Measurements from ENCODE around the gene ZDHHC1.

Gene ZDHHC1

GRCh38 chr16:67425061-67425460 is 8.8 kb upstream of the ZDHHC1 start:
- DNase-seq (ENCODE audit: low spot score), result no peak
- WGBS, 2 donors (ENCODE audit: extremely low coverage in 2 of 2, insufficient read length in 2 of 2, insufficient replicate concordance in 1 of 2), result no CpG with 5 or more reads among the region's 6 CpGs

GRCh38 chr16:67424261-67424615 is 8.0 kb upstream of the ZDHHC1 start:
- Histone ChIP-seq H3K4me3 (ENCODE audit: low read length in 2 of 2) (no peak overlapping the region), H2AFZ (ENCODE audit: low read length) (peak overlapping the region; percentile 73), H2AK5ac (ENCODE audit: low read depth, low read length) (no peak overlapping the region), H3K36me3 (replicated peaks in 1 of 2; ENCODE audit: control insufficient read depth in 2 of 2, insufficient read depth in 2 of 2, low read length in 2 of 2) (no peaks in the 10 kb centered on the region), H4K91ac (ENCODE audit: low read depth, low read length, poor library complexity) (no peak overlapping the region), H3K27me3 (ENCODE audit: control insufficient read depth in 3 of 3, insufficient read depth in 3 of 3, low read depth in 1 of 3, low read length in 3 of 3) (peaks cover 0 to 14% (median 11%) of the 10 kb centered on the region in 3 experiments), H3K23ac (ENCODE audit: low read depth, low read length, poor library complexity) (no peak overlapping the region), H3K9me3 (replicated peaks in 1 of 2; ENCODE audit: control insufficient read depth in 2 of 2, insufficient read depth in 1 of 2, low read depth in 1 of 2, low read length in 2 of 2) (no peaks in the 10 kb centered on the region), H3K4me1 (ENCODE audit: control insufficient read depth in 2 of 2, insufficient read depth in 1 of 2, low read depth in 1 of 2, low read length in 2 of 2) (peaks cover 16 to 19% of the 10 kb centered on the region in 2 donors), H3K4me2 (ENCODE audit: insufficient read depth, low read length, poor library complexity, severe bottlenecking) (no peak overlapping the region), H3K18ac (ENCODE audit: low read length) (peak overlapping the region; percentile 32), H2BK120ac (ENCODE audit: low read depth, low read length) (no peak overlapping the region), H3K4ac (ENCODE audit: low read length) (no peak overlapping the region), H3K14ac (ENCODE audit: low read length) (no peak overlapping the region), H3K27ac (replicated peaks; ENCODE audit: low read length) (no peak overlapping the region), H3K79me1 (ENCODE audit: low read depth, low read length) (no peaks in the 10 kb centered on the region), H3K9ac (ENCODE audit: low read depth, low read length, poor library complexity) (no peak overlapping the region), H2BK15ac (ENCODE audit: low read length) (peak overlapping the region; percentile 46), H4K8ac (ENCODE audit: low read depth, low read length) (no peak overlapping the region), H2BK5ac (ENCODE audit: low read length) (no peak overlapping the region), H2BK12ac (ENCODE audit: low read length) (no peak overlapping the region)
- WGBS, 2 donors (ENCODE audit: extremely low coverage in 2 of 2, insufficient read length in 2 of 2, insufficient replicate concordance in 1 of 2), result no CpG with 5 or more reads among the region's 5 CpGs
- DNase-seq (ENCODE audit: low spot score), result no peak

More at GRCh38 chr16:67425061-67425460, 8.8 kb upstream of the ZDHHC1 start:
- no peak overlapping the region for H3K9ac ChIP-seq (ENCODE audit: low read depth, low read length, poor library complexity)
- peak overlapping the region; percentile 73 for H2AFZ ChIP-seq (ENCODE audit: low read length)
- H3K14ac ChIP-seq (ENCODE audit: low read length), result no peak overlapping the region
- no peak overlapping the region for H2BK12ac ChIP-seq (ENCODE audit: low read length)
- no peak overlapping the region for H3K4me3 ChIP-seq (ENCODE audit: low read length in 2 of 2)
- H3K4me2 ChIP-seq (ENCODE audit: insufficient read depth, low read length, poor library complexity, severe bottlenecking), result no peak overlapping the region
- H3K18ac ChIP-seq (ENCODE audit: low read length), result no peak overlapping the region
- no peak overlapping the region for H2AK5ac ChIP-seq (ENCODE audit: low read depth, low read length)
- no peak overlapping the region for H3K4ac ChIP-seq (ENCODE audit: low read length)
- H3K23ac ChIP-seq (ENCODE audit: low read depth, low read length, poor library complexity), result no peak overlapping the region
- H2BK120ac ChIP-seq (ENCODE audit: low read depth, low read length), result no peak overlapping the region
- no peak overlapping the region for H2BK5ac ChIP-seq (ENCODE audit: low read length)
- no peaks in the 10 kb centered on the region for H3K36me3 ChIP-seq (replicated peaks in 1 of 2; ENCODE audit: control insufficient read depth in 2 of 2, insufficient read depth in 2 of 2, low read length in 2 of 2)
- no peaks in the 10 kb centered on the region for H3K79me1 ChIP-seq (ENCODE audit: low read depth, low read length)
- H3K27me3 ChIP-seq (ENCODE audit: control insufficient read depth in 3 of 3, insufficient read depth in 3 of 3, low read depth in 1 of 3, low read length in 3 of 3), result peaks cover 3 to 22% (median 19%) of the 10 kb centered on the region in 3 experiments
- H4K91ac ChIP-seq (ENCODE audit: low read depth, low read length, poor library complexity), result no peak overlapping the region
- no peaks in the 10 kb centered on the region for H3K9me3 ChIP-seq (replicated peaks in 1 of 2; ENCODE audit: control insufficient read depth in 2 of 2, insufficient read depth in 1 of 2, low read depth in 1 of 2, low read length in 2 of 2)
- no peak overlapping the region for H4K8ac ChIP-seq (ENCODE audit: low read depth, low read length)
- peaks cover 17 to 21% of the 10 kb centered on the region in 2 donors for H3K4me1 ChIP-seq (ENCODE audit: control insufficient read depth in 2 of 2, insufficient read depth in 1 of 2, low read depth in 1 of 2, low read length in 2 of 2)
- no peak overlapping the region for H2BK15ac ChIP-seq (ENCODE audit: low read length)
- H3K27ac ChIP-seq (replicated peaks; ENCODE audit: low read length), result no peak overlapping the region

- H4K8ac ChIP-seq (ENCODE audit: low read depth, low read length), result no peak overlapping the region
- no CpG with 5 or more reads among the region's 9 CpGs for WGBS, 2 donors (ENCODE audit: extremely low coverage in 2 of 2, insufficient read length in 2 of 2, insufficient replicate concordance in 1 of 2)
- H3K36me3 ChIP-seq (replicated peaks in 1 of 2; ENCODE audit: control insufficient read depth in 2 of 2, insufficient read depth in 2 of 2, low read length in 2 of 2), result no peaks in the 10 kb centered on the region
- no peak overlapping the region for H2AK5ac ChIP-seq (ENCODE audit: low read depth, low read length)
- no peaks in the 10 kb centered on the region for H3K9me3 ChIP-seq (replicated peaks in 1 of 2; ENCODE audit: control insufficient read depth in 2 of 2, insufficient read depth in 1 of 2, low read depth in 1 of 2, low read length in 2 of 2)
- no peak for DNase-seq (ENCODE audit: low spot score)
- H3K9ac ChIP-seq (ENCODE audit: low read depth, low read length, poor library complexity), result no peak overlapping the region
- no peak overlapping the region for H3K23ac ChIP-seq (ENCODE audit: low read depth, low read length, poor library complexity)
- no peak overlapping the region for H4K91ac ChIP-seq (ENCODE audit: low read depth, low read length, poor library complexity)
- H2AFZ ChIP-seq (ENCODE audit: low read length), result peak overlapping the region; percentile 73
- no peak overlapping the region for H3K4me3 ChIP-seq (ENCODE audit: low read length in 2 of 2)
- H2BK120ac ChIP-seq (ENCODE audit: low read depth, low read length), result no peak overlapping the region
- no peaks in the 10 kb centered on the region for H3K79me1 ChIP-seq (ENCODE audit: low read depth, low read length)
- no peak overlapping the region for H2BK5ac ChIP-seq (ENCODE audit: low read length)
- no peak overlapping the region for H3K27ac ChIP-seq (replicated peaks; ENCODE audit: low read length)
- peaks cover 16 to 19% of the 10 kb centered on the region in 2 donors for H3K4me1 ChIP-seq (ENCODE audit: control insufficient read depth in 2 of 2, insufficient read depth in 1 of 2, low read depth in 1 of 2, low read length in 2 of 2)
- no peak overlapping the region for H3K18ac ChIP-seq (ENCODE audit: low read length)
- no peak overlapping the region for H3K14ac ChIP-seq (ENCODE audit: low read length)
- H2BK15ac ChIP-seq (ENCODE audit: low read length), result no peak overlapping the region
- H3K27me3 ChIP-seq (ENCODE audit: control insufficient read depth in 3 of 3, insufficient read depth in 3 of 3, low read depth in 1 of 3, low read length in 3 of 3), result peaks cover 0 to 9% (median 6%) of the 10 kb centered on the region in 3 experiments
- no peak overlapping the region for H3K4me2 ChIP-seq (ENCODE audit: insufficient read depth, low read length, poor library complexity, severe bottlenecking)
- H3K4ac ChIP-seq (ENCODE audit: low read length), result no peak overlapping the region
- H2BK12ac ChIP-seq (ENCODE audit: low read length), result no peak overlapping the region
Observed at GRCh38 chr16:67423611-67424260, 7.5 kb upstream of the ZDHHC1 start.

- Histone ChIP-seq H2BK15ac (ENCODE audit: low read length) (no peak overlapping the region), H3K9ac (ENCODE audit: low read depth, low read length, poor library complexity) (no peak overlapping the region), H2BK5ac (ENCODE audit: low read length) (no peak overlapping the region), H2AK5ac (ENCODE audit: low read depth, low read length) (no peak overlapping the region), H3K4me3 (ENCODE audit: low read length in 2 of 2) (no peak overlapping the region), H4K91ac (ENCODE audit: low read depth, low read length, poor library complexity) (no peak overlapping the region), H3K27me3 (ENCODE audit: control insufficient read depth in 3 of 3, insufficient read depth in 3 of 3, low read depth in 1 of 3, low read length in 3 of 3) (peaks cover 0 to 4% (median 0%) of the 10 kb centered on the region in 3 experiments), H3K4me2 (ENCODE audit: insufficient read depth, low read length, poor library complexity, severe bottlenecking) (no peak overlapping the region), H3K18ac (ENCODE audit: low read length) (no peak overlapping the region), H4K8ac (ENCODE audit: low read depth, low read length) (no peak overlapping the region), H3K36me3 (replicated peaks in 1 of 2; ENCODE audit: control insufficient read depth in 2 of 2, insufficient read depth in 2 of 2, low read length in 2 of 2) (no peaks in the 10 kb centered on the region), H3K4me1 (ENCODE audit: control insufficient read depth in 2 of 2, insufficient read depth in 1 of 2, low read depth in 1 of 2, low read length in 2 of 2) (peaks cover 16% of the 10 kb centered on the region in 2 donors), H3K79me1 (ENCODE audit: low read depth, low read length) (no peaks in the 10 kb centered on the region), H3K4ac (ENCODE audit: low read length) (no peak overlapping the region), H3K27ac (replicated peaks; ENCODE audit: low read length) (no peak overlapping the region), H3K14ac (ENCODE audit: low read length) (no peak overlapping the region), H2BK12ac (ENCODE audit: low read length) (no peak overlapping the region), H2BK120ac (ENCODE audit: low read depth, low read length) (no peak overlapping the region), H3K9me3 (replicated peaks in 1 of 2; ENCODE audit: control insufficient read depth in 2 of 2, insufficient read depth in 1 of 2, low read depth in 1 of 2, low read length in 2 of 2) (no peaks in the 10 kb centered on the region), H2AFZ (ENCODE audit: low read length) (peak overlapping the region; percentile 28), H3K23ac (ENCODE audit: low read depth, low read length, poor library complexity) (no peak overlapping the region)
- WGBS, 2 donors (ENCODE audit: extremely low coverage in 2 of 2, insufficient read length in 2 of 2, insufficient replicate concordance in 1 of 2), result no CpG with 5 or more reads among the region's 5 CpGs
- no peak for DNase-seq (ENCODE audit: low spot score)
Observed at GRCh38 chr16:67423015-67423414, 6.7 kb upstream of the ZDHHC1 start.

Data from neuronal stem cell (in vitro differentiated cells).